Measurements from ENCODE around the gene CADM2.

Gene CADM2

GRCh38 chr3:85939074-85939482, 980.3 kb downstream of the CADM2 start (continued):
- TF ChIP-seq, protein P1, sequence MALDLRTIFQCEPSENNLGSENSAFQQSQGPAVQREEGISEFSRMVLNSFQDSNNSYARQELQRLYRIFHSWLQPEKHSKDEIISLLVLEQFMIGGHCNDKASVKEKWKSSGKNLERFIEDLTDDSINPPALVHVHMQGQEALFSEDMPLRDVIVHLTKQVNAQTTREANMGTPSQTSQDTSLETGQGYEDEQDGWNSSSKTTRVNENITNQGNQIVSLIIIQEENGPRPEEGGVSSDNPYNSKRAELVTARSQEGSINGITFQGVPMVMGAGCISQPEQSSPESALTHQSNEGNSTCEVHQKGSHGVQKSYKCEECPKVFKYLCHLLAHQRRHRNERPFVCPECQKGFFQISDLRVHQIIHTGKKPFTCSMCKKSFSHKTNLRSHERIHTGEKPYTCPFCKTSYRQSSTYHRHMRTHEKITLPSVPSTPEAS (tag by site-specific recombination; IDR thresholded peaks at IDR 0.05): no peak
- no peak for TF ChIP-seq ZNF776 (tag by site-specific recombination; IDR thresholded peaks at IDR 0.05; ENCODE audit: borderline replicate concordance)

GRCh38 chr3:85950435-85950834, 991.6 kb downstream of the CADM2 start:
- POLR2A ChIA-PET: no interaction called here
- CTCF ChIA-PET: no interaction called here
- Histone ChIP-seq H3K4me1 (ENCODE audit: control insufficient read depth, insufficient read depth, low read length) (no peaks in the 10 kb centered on the region), H3K36me3 (ENCODE audit: control insufficient read depth in 2 of 2, insufficient read depth in 1 of 2, low read length in 2 of 2) (no peaks in the 10 kb centered on the region), H3K27ac (ENCODE audit: extremely low read depth, low read depth, low read length) (no peak overlapping the region), H3K9me3 (ENCODE audit: control insufficient read depth, insufficient read depth, low read depth, low read length) (no peaks in the 10 kb centered on the region), H3K4me3 (ENCODE audit: low read depth, low read length) (no peak overlapping the region)
- TF ChIP-seq ZNF24 (tag by site-specific recombination; IDR thresholded peaks at IDR 0.05): no peak
- TF ChIP-seq ZNF157 (tag by site-specific recombination; IDR thresholded peaks at IDR 0.05): no peak
- TF ChIP-seq ZNF639 (tag by site-specific recombination; IDR thresholded peaks at IDR 0.05): no peak
- TF ChIP-seq ZBTB21 (tag by site-specific recombination; IDR thresholded peaks at IDR 0.05): no peak
- TF ChIP-seq ZNF596 (tag by site-specific recombination; IDR thresholded peaks at IDR 0.05): no peak
- TF ChIP-seq ZNF169 (tag by site-specific recombination; IDR thresholded peaks at IDR 0.05): no peak
- TF ChIP-seq, protein P2, sequence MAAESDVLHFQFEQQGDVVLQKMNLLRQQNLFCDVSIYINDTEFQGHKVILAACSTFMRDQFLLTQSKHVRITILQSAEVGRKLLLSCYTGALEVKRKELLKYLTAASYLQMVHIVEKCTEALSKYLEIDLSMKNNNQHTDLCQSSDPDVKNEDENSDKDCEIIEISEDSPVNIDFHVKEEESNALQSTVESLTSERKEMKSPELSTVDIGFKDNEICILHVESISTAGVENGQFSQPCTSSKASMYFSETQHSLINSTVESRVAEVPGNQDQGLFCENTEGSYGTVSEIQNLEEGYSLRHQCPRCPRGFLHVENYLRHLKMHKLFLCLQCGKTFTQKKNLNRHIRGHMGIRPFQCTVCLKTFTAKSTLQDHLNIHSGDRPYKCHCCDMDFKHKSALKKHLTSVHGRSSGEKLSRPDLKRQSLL (tag by site-specific recombination; IDR thresholded peaks at IDR 0.05): no peak
- no peak for TF ChIP-seq ZNF132 (tag by site-specific recombination; IDR thresholded peaks at IDR 0.05; ENCODE audit: borderline replicate concordance)
- TF ChIP-seq, protein P3, sequence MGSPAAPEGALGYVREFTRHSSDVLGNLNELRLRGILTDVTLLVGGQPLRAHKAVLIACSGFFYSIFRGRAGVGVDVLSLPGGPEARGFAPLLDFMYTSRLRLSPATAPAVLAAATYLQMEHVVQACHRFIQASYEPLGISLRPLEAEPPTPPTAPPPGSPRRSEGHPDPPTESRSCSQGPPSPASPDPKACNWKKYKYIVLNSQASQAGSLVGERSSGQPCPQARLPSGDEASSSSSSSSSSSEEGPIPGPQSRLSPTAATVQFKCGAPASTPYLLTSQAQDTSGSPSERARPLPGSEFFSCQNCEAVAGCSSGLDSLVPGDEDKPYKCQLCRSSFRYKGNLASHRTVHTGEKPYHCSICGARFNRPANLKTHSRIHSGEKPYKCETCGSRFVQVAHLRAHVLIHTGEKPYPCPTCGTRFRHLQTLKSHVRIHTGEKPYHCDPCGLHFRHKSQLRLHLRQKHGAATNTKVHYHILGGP (tag by site-specific recombination; IDR thresholded peaks at IDR 0.05): no peak
- TF ChIP-seq ZSCAN16 (tag by site-specific recombination; IDR thresholded peaks at IDR 0.05): no peak
- TF ChIP-seq IKZF3 (tag by site-specific recombination; IDR thresholded peaks at IDR 0.05): no peak
- no peak for TF ChIP-seq ZNF324 (tag by site-specific recombination; IDR thresholded peaks at IDR 0.05)
- no peak for TF ChIP-seq ZSCAN18 (tag by site-specific recombination; IDR thresholded peaks at IDR 0.05)
- TF ChIP-seq ZNF501 (tag by site-specific recombination; IDR thresholded peaks at IDR 0.05): no peak

DNA sequence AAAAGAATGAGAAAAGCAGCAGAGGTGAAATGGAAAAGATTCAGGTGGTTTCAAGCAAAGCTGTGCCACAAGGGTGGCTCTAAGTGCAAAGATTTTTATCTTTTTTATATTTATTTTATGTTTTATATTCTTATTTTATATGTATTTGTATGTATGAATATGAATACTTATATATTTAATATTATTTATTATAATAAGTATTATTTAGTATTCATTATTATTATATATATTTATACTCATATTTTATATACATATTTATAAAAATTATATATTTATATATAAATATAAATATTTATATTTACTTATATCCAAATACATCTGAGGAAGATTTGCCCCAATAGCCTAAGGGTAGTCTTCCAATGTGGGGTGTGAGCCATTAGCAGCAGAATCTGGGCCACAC, 1002.0 kb downstream of the CADM2 start:
- CTCF ChIA-PET: no interaction called here
- Histone ChIP-seq H3K9me3 (ENCODE audit: control insufficient read depth, insufficient read depth, low read depth, low read length) (no peaks in the 10 kb centered on the region), H3K4me3 (ENCODE audit: low read depth, low read length) (no peak overlapping the region), H3K4me1 (ENCODE audit: control insufficient read depth, insufficient read depth, low read length) (no peaks in the 10 kb centered on the region), H3K36me3 (ENCODE audit: control insufficient read depth in 2 of 2, insufficient read depth in 1 of 2, low read length in 2 of 2) (no peaks in the 10 kb centered on the region), H3K27ac (ENCODE audit: extremely low read depth, low read depth, low read length) (no peak overlapping the region)
- POLR2A ChIA-PET: no interaction called here
- TF ChIP-seq ZBTB8A (tag by site-specific recombination; IDR thresholded peaks at IDR 0.05) (no peak), ZNF600 (tag by site-specific recombination; IDR thresholded peaks at IDR 0.05) (no peak), ZBTB21 (tag by site-specific recombination; IDR thresholded peaks at IDR 0.05) (no peak), ZNF239 (tag by site-specific recombination; IDR thresholded peaks at IDR 0.05) (no peak), ZNF571 (tag by site-specific recombination; IDR thresholded peaks at IDR 0.05) (no peak), ATF2 (tag by site-specific recombination; IDR thresholded peaks at IDR 0.05; ENCODE audit: low read depth) (no peak), ZNF548 (tag by site-specific recombination; IDR thresholded peaks at IDR 0.05) (no peak), BCL11B (tag by site-specific recombination; IDR thresholded peaks at IDR 0.05; ENCODE audit: low read depth) (no peak), SALL2 (tag by site-specific recombination; IDR thresholded peaks at IDR 0.05; ENCODE audit: borderline replicate concordance) (no peak), ZNF324 (tag by site-specific recombination; IDR thresholded peaks at IDR 0.05) (no peak), ZNF830 (tag by site-specific recombination; IDR thresholded peaks at IDR 0.05; ENCODE audit: low read depth) (no peak), ZNF23 (tag by site-specific recombination; IDR thresholded peaks at IDR 0.05; ENCODE audit: borderline replicate concordance) (no peak)
